ENCODE measurements around the gene ABCC2. TPM values are rescaled to one million over a fixed set of nuclear protein-coding genes. Genes with fewer than 3 reads are reported as not detected.

ABCC2 gene
- polyA plus RNA-seq, 1 donor (not counting 4 experiments of a cell fraction or from before 2014, with no cell fraction given), result 2.5 TPM

GRCh38 chr10:99781734-99782429, 558 bp upstream of the ABCC2 start:
- Histone ChIP-seq H2AFZ (ENCODE audit: control insufficient read depth, low read length) (no peak overlapping the region), H3K79me2 (ENCODE audit: control insufficient read depth, insufficient read depth, low read length) (no peaks in the 10 kb centered on the region), H3K9me3 (ENCODE audit: control insufficient read depth, low read depth, low read length) (no peaks in the 10 kb centered on the region), H3K9ac (ENCODE audit: control insufficient read depth, extremely low read depth, insufficient read depth, low read length) (no peak overlapping the region), H3K4me2 (ENCODE audit: control insufficient read depth, extremely low read depth, insufficient read depth, low read depth, low read length) (no peak overlapping the region), H3K4me3 (ENCODE audit: control insufficient read depth in 2 of 3, extremely low read depth in 1 of 3, insufficient read depth in 2 of 3, low read depth in 1 of 3, low read length in 3 of 3) (no peak overlapping the region), H3K9me1 (ENCODE audit: control insufficient read depth, extremely low read depth, insufficient read depth, low read length) (no peaks in the 10 kb centered on the region), H3K27me3 (ENCODE audit: control insufficient read depth, extremely low read depth, insufficient read depth, low read length) (no peaks in the 10 kb centered on the region), H3K27ac (ENCODE audit: control insufficient read depth, insufficient read depth, low read length) (no peak overlapping the region), H3K36me3 (ENCODE audit: control insufficient read depth in 2 of 2, extremely low read depth in 1 of 2, insufficient read depth in 2 of 2, low read length in 2 of 2) (no peaks in the 10 kb centered on the region), H3K4me1 (ENCODE audit: control insufficient read depth, extremely low read depth, insufficient read depth, low read length) (peaks cover 87% of the 10 kb centered on the region), H4K20me1 (ENCODE audit: control insufficient read depth, extremely low read depth, insufficient read depth, low read length) (no peaks in the 10 kb centered on the region)
- TF ChIP-seq CTCF (optimal IDR thresholded peaks at IDR 0.05 in 1 of 3, IDR thresholded peaks at IDR 0.05 in 1 of 3, conservative IDR thresholded peaks at IDR 0.05 in 1 of 3; ENCODE audit: extremely low read depth in 1 of 3, insufficient read depth in 2 of 3, low read length in 3 of 3), result no peak
- no peak for TF ChIP-seq EZH2 (IDR thresholded peaks at IDR 0.05; ENCODE audit: low read length)
- FAIRE-seq, result no peak
- no peak for DNase-seq (ENCODE audit: low read depth, low spot score)
- dilution Hi-C loops (cut with MboI; ENCODE audit: extremely low pct_ligation_motif_present, low sequenced_read_pairs), result no loop called here

GRCh38 chr10:99784016-99784726, 1.7 kb downstream of the ABCC2 start:
- H3K9ac ChIP-seq (ENCODE audit: control insufficient read depth, extremely low read depth, insufficient read depth, low read length), result no peak overlapping the region
- H3K27ac ChIP-seq (ENCODE audit: control insufficient read depth, insufficient read depth, low read length), result peak overlapping the region; percentile 19

More at GRCh38 chr10:99784016-99784726, 1.7 kb downstream of the ABCC2 start:
- DNase-seq (ENCODE audit: low read depth, low spot score), result no peak
- no peaks in the 10 kb centered on the region for H3K36me3 ChIP-seq (ENCODE audit: control insufficient read depth in 2 of 2, extremely low read depth in 1 of 2, insufficient read depth in 2 of 2, low read length in 2 of 2)
- no peaks in the 10 kb centered on the region for H4K20me1 ChIP-seq (ENCODE audit: control insufficient read depth, extremely low read depth, insufficient read depth, low read length)
- H3K9me3 ChIP-seq (ENCODE audit: control insufficient read depth, low read depth, low read length), result no peaks in the 10 kb centered on the region
- no peak for TF ChIP-seq CTCF (optimal IDR thresholded peaks at IDR 0.05 in 1 of 3, IDR thresholded peaks at IDR 0.05 in 1 of 3, conservative IDR thresholded peaks at IDR 0.05 in 1 of 3; ENCODE audit: extremely low read depth in 1 of 3, insufficient read depth in 2 of 3, low read length in 3 of 3)
- no peak for TF ChIP-seq EZH2 (IDR thresholded peaks at IDR 0.05; ENCODE audit: low read length)
- no peak overlapping the region for H3K4me3 ChIP-seq (ENCODE audit: control insufficient read depth in 2 of 3, extremely low read depth in 1 of 3, insufficient read depth in 2 of 3, low read depth in 1 of 3, low read length in 3 of 3)
- H3K79me2 ChIP-seq (ENCODE audit: control insufficient read depth, insufficient read depth, low read length), result no peaks in the 10 kb centered on the region
- H2AFZ ChIP-seq (ENCODE audit: control insufficient read depth, low read length), result no peak overlapping the region
- no peaks in the 10 kb centered on the region for H3K9me1 ChIP-seq (ENCODE audit: control insufficient read depth, extremely low read depth, insufficient read depth, low read length)
- dilution Hi-C loops (cut with MboI; ENCODE audit: extremely low pct_ligation_motif_present, low sequenced_read_pairs), result no loop called here
- FAIRE-seq, result peak; percentile 34
- no peak overlapping the region for H3K4me2 ChIP-seq (ENCODE audit: control insufficient read depth, extremely low read depth, insufficient read depth, low read depth, low read length)
- H3K27me3 ChIP-seq (ENCODE audit: control insufficient read depth, extremely low read depth, insufficient read depth, low read length), result no peaks in the 10 kb centered on the region
- peaks cover 65% of the 10 kb centered on the region for H3K4me1 ChIP-seq (ENCODE audit: control insufficient read depth, extremely low read depth, insufficient read depth, low read length)

Measured in keratinocyte (primary cell).